GM12878 (cell line): ENCODE data around the gene LGALS9. TPM values are rescaled to one million over a fixed set of nuclear protein-coding genes. Genes with fewer than 3 reads are reported as not detected.

ENCODE experiments used
- ATAC-seq: fragments of 200-7000 bp; cut with Tn5 transposase; 3 replicates; pipeline ENCODE4 v1.9.1; 2020; ENCODE audit warnings: mild to moderate bottlenecking, moderate library complexity
- BruUV-seq: library from RNA; stranded (reverse); fragments of 400-500 nt; replicated peaks from 2 replicates; lab custom pipeline; 2021; lab: Mats Ljungman, UMichigan
- CTCF ChIA-PET: fragments of 300-600 bp; sonication (Branson Sonifier 250); formaldehyde crosslinking; extraction: SDS; loops from one replicate; lab custom pipeline; 2021; ENCODE audit warnings: inconsistent platforms; lab: Yijun Ruan, JAX
- POLR2A ChIA-PET: fragments of 350-600 bp; formaldehyde crosslinking; extraction: SDS; loops from one replicate; lab custom pipeline; 2021; ENCODE audit warnings: inconsistent platforms; lab: Charles Lee
- RAD21 ChIA-PET: fragments of 300-600 bp; sonication (Branson Sonifier 250); formaldehyde crosslinking; loops from one replicate; lab custom pipeline; 2023; ENCODE audit warnings: antibody characterized with exemption; ENCODE audit not compliant: unreplicated experiment; lab: Charles Lee
- SMC1A ChIA-PET: fragments of 300-600 bp; sonication (Branson Sonifier 250); formaldehyde crosslinking; loops from one replicate; lab custom pipeline; 2023; ENCODE audit not compliant: unreplicated experiment, uncharacterized antibody; lab: Charles Lee
- DNase-seq: peaks from one replicate; pipeline ENCODE4 v3.0.0-alpha.2; 2011; ENCODE audit warnings: low read depth, low spot score
- FAIRE-seq: peaks from 3 replicates; lab custom pipeline; 2011; peaks lifted over from hg19 to GRCh38; lab: Jason Lieb, UNC
- H2AFZ ChIP-seq: 2 replicates; pipeline ENCODE4 v1.6.0; 2011; ENCODE audit warnings: low read depth, low read length, control low read depth; ENCODE audit not compliant: control insufficient read depth
- H3K27ac ChIP-seq: 2 replicates; pipeline ENCODE4 v1.5.1; 2011; ENCODE audit warnings: control low read depth; ENCODE audit not compliant: control insufficient read depth, insufficient read depth
- H3K27me3 ChIP-seq, 2 experiments: replicated peaks in 1 of 2; 2 replicates each; pipeline versions ENCODE4 v1.6.0 to v1.6.1; 2011; ENCODE audit warnings: low read length in 1 of 2; ENCODE audit not compliant: control insufficient read depth in 2 of 2, insufficient read depth in 2 of 2
- H3K36me3 ChIP-seq, 2 experiments: 2 replicates each; pipeline ENCODE4 v1.5.1; 2011; ENCODE audit warnings: low read length in 1 of 2; ENCODE audit not compliant: control insufficient read depth in 2 of 2, insufficient read depth in 2 of 2
- H3K4me1 ChIP-seq: 2 replicates; pipeline ENCODE4 v1.6.1; 2011; ENCODE audit warnings: mild to moderate bottlenecking, low read length, moderate library complexity, mixed read lengths; ENCODE audit not compliant: control insufficient read depth, insufficient read depth
- H3K4me2 ChIP-seq: 2 replicates; pipeline ENCODE4 v1.6.0; 2011; ENCODE audit warnings: control low read depth; ENCODE audit not compliant: control insufficient read depth, insufficient read depth
- H3K4me3 ChIP-seq: fragments of 200-600 bp; sonication (generic); 2 replicates; pipeline ENCODE4 v1.5.1; 2016
- H3K79me2 ChIP-seq: 2 replicates; pipeline ENCODE4 v1.6.0; 2011; ENCODE audit warnings: low read length; ENCODE audit not compliant: control insufficient read depth, insufficient read depth
- H3K9ac ChIP-seq: 2 replicates; pipeline ENCODE4 v1.8.0; 2011; ENCODE audit warnings: low read length, control low read depth, mixed read lengths; ENCODE audit not compliant: control insufficient read depth, insufficient read depth
- H3K9me3 ChIP-seq: replicated peaks from 3 replicates; pipeline ENCODE4 v1.5.1; 2011; ENCODE audit warnings: mild to moderate bottlenecking, low read length; ENCODE audit not compliant: control insufficient read depth, insufficient read depth
- H4K20me1 ChIP-seq: 2 replicates; pipeline ENCODE4 v1.6.0; 2011; ENCODE audit not compliant: control insufficient read depth, insufficient read depth
- IKZF1 ChIP-seq: fragments of 450-650 bp; conservative IDR thresholded peaks from 2 replicates; pipeline ENCODE4 v1.6.1; 2017; ENCODE audit warnings: antibody characterized with exemption, mild to moderate bottlenecking
- MXI1 ChIP-seq: fragments of 150-350 bp; IDR thresholded peaks from 2 replicates; pipeline ENCODE4 v1.6.1; 2011; ENCODE audit warnings: low read depth, mild to moderate bottlenecking, inconsistent platforms, low read length, improper control_type of control experiment
- NR2F1 ChIP-seq: fragments of 450-650 bp; conservative IDR thresholded peaks from 2 replicates; pipeline ENCODE4 v1.6.1; 2017; ENCODE audit warnings: mild to moderate bottlenecking
- PML ChIP-seq: IDR thresholded peaks from 2 replicates; pipeline ENCODE4 v1.6.1; 2012; ENCODE audit warnings: low read length, inconsistent platforms
- RAD21 ChIP-seq: IDR thresholded peaks from 2 replicates; pipeline ENCODE4 v1.6.1; 2011; ENCODE audit warnings: mild to moderate bottlenecking, low read depth, low read length, moderate library complexity; ENCODE audit not compliant: insufficient read depth
- SMC3 ChIP-seq: IDR thresholded peaks from 2 replicates; pipeline ENCODE4 v1.6.1; 2011; ENCODE audit warnings: low read length, improper control_type of control experiment, borderline replicate concordance
- SUZ12 ChIP-seq: fragments of 200-600 bp; sonication (generic); IDR thresholded peaks from one replicate; pipeline ENCODE4 v1.6.1; 2018; ENCODE audit warnings: antibody characterized with exemption, mild to moderate bottlenecking; ENCODE audit not compliant: unreplicated experiment
- WGBS: methylation state at CpG from one replicate; pipeline ENCODE4 v1.1.6; 2016; ENCODE audit warnings: low lambda C conversion rate; ENCODE audit not compliant: insufficient replicate concordance, insufficient coverage; ENCODE audit errors: missing lambda C conversion rate; 5-methylcytosine and 5-hydroxymethylcytosine counted together
- in situ Hi-C: fragments of 300-500 bp; cut with MboI; formaldehyde crosslinking; loops from 9 replicates; pipeline ENCODE4 v1.14.3; 2018; ENCODE audit warnings: mixed read lengths
- intact Hi-C: fragments of 100-400 bp; cut with micrococcal nuclease; formaldehyde crosslinking; loops from one replicate; pipeline ENCODE4 v1.14.2; 2022; ENCODE audit not compliant: unreplicated experiment
- polyA plus RNA-seq, 11 experiments: library from polyadenylated mRNA; depleted of rRNA in 4 of 11; unstranded in 6 of 11; stranded (reverse) in 5 of 11; fragments of >200 nt; fragmentation: Nextera tagmentation in 4 of 11; fragmentation: Illumina TruSeq in 1 of 11; extraction: Ambion mirVana in 4 of 11; extraction: Trizol in 1 of 11; gene quantifications; 1 replicate in 1 of 11; 2 replicates in 10 of 11; pipeline versions ENCODE4 v1.2.1 to v1.2.3, GENCODE V29; 2011 to 2016; ENCODE audit warnings: inconsistent platforms in 2 of 11, missing spikeins in 2 of 11, low read depth in 1 of 11
- total RNA-seq, 4 experiments: library from RNA; depleted of rRNA in 3 of 4; stranded (reverse); fragments of >200 nt in 3 of 4; fragmentation: Illumina TruSeq in 1 of 4; extraction: Trizol in 1 of 4; gene quantifications; 2 replicates each; pipeline versions ENCODE4 v1.2.1 to v1.2.3, GENCODE V29; 2013 to 2021
- TF ChIP-seq, protein P1 (sequence below): IDR thresholded peaks from 2 replicates; pipeline ENCODE4 v1.6.1; 2012; ENCODE audit warnings: improper control_type of control experiment, low read depth, low read length; ENCODE audit not compliant: insufficient replicate concordance
- TF ChIP-seq, protein P2 (sequence below): IDR thresholded peaks from 2 replicates; pipeline ENCODE4 v1.6.1; 2012; ENCODE audit warnings: low read depth, low read length, improper control_type of control experiment
- TF ChIP-seq, protein P3 (sequence below), 3 experiments: IDR thresholded peaks in 2 of 3; conservative IDR thresholded peaks in 1 of 3; 2 replicates each; pipeline ENCODE4 v1.5.1; 2011; ENCODE audit warnings: low read depth in 3 of 3, low read length in 3 of 3, mild to moderate bottlenecking in 3 of 3, control low read depth in 2 of 3, moderate library complexity in 2 of 3, inconsistent platforms in 1 of 3, mixed read lengths in 1 of 3; ENCODE audit not compliant: control insufficient read depth in 2 of 3, insufficient read depth in 1 of 3; ENCODE audit errors: extremely low read depth in 1 of 3

LGALS9 gene
- total and polyA plus RNA-seq, 10 of the 15 experiments (the other 5 are each of a cell fraction or from before 2014, with no cell fraction given): 22.5 to 294 (median 155) TPM

DNA sequence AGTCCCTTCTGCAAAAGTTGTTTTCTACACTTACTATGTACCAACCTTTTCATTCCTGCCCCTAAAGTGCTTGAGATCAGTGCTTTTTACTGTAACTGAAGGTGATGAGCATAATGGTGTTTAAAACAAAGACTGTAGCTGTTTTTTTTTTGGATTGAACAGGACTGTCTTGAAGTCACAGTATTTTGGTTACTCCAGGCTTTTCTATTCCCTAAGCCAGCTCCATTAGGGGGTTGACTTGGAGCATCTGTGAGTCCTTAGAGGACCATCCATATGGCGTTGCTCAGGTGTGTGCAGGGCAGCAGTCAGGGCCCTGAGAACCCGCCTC lies 29.0 kb upstream of the LGALS9 start (continued):
- TF ChIP-seq, protein P1, sequence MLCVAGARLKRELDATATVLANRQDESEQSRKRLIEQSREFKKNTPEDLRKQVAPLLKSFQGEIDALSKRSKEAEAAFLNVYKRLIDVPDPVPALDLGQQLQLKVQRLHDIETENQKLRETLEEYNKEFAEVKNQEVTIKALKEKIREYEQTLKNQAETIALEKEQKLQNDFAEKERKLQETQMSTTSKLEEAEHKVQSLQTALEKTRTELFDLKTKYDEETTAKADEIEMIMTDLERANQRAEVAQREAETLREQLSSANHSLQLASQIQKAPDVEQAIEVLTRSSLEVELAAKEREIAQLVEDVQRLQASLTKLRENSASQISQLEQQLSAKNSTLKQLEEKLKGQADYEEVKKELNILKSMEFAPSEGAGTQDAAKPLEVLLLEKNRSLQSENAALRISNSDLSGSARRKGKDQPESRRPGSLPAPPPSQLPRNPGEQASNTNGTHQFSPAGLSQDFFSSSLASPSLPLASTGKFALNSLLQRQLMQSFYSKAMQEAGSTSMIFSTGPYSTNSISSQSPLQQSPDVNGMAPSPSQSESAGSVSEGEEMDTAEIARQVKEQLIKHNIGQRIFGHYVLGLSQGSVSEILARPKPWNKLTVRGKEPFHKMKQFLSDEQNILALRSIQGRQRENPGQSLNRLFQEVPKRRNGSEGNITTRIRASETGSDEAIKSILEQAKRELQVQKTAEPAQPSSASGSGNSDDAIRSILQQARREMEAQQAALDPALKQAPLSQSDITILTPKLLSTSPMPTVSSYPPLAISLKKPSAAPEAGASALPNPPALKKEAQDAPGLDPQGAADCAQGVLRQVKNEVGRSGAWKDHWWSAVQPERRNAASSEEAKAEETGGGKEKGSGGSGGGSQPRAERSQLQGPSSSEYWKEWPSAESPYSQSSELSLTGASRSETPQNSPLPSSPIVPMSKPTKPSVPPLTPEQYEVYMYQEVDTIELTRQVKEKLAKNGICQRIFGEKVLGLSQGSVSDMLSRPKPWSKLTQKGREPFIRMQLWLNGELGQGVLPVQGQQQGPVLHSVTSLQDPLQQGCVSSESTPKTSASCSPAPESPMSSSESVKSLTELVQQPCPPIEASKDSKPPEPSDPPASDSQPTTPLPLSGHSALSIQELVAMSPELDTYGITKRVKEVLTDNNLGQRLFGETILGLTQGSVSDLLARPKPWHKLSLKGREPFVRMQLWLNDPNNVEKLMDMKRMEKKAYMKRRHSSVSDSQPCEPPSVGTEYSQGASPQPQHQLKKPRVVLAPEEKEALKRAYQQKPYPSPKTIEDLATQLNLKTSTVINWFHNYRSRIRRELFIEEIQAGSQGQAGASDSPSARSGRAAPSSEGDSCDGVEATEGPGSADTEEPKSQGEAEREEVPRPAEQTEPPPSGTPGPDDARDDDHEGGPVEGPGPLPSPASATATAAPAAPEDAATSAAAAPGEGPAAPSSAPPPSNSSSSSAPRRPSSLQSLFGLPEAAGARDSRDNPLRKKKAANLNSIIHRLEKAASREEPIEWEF: no peak
- no peak for TF ChIP-seq MXI1
- TF ChIP-seq, all 136 proteins: peak for 0

DNA sequence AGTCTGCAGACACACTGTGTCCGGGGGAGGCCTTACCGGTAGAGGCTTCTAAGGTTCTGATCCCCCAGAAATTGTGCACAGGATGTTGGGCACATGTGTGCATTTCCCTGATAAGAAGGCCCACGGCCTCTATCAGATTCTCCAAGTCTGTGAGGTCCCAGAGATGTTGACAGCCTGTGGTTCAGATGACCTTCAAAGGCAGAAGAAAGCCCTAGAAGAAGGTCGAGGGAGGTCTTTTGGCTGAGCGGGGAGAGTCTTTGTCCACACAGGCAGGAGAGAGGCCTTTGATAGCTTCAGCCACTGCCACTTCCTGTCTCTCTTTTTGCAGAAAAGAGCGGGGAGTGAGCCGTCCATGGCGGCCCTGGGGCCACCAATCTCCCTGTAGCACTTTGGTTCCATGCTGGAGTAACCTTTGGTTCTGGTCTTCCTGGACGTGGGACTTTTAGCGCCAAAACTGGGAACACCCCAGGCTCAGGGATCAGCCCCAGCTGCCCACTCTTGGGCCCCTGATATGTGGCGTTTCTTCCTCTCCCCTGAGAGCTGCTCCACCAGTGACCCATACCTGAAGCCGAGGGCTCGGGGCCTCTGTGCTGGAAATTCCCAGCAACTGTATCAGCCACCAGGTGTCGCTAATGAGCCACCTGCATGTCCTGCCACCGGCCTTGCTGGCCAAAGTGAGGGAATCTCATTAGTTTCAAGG lies 28.1 kb upstream of the LGALS9 start:
- in situ Hi-C loops: loop anchor here (10.0 kb wide), 2 partner anchors 52 to 58 kb away; no protein-coding TSS in a partner anchor
- H3K36me3 ChIP-seq: peaks cover 9 to 36% of the 10 kb centered on the region in 2 experiments; a peak in 3 of 4 replicates
- no peak overlapping the region for H3K4me3 ChIP-seq
- DNase-seq (no peak), FAIRE-seq (peak; percentile 89), ATAC-seq (peak; percentile 78)
- no peaks in the 10 kb centered on the region for H4K20me1 ChIP-seq
- no peak overlapping the region for H3K27ac ChIP-seq
- ChIA-PET CTCF (interaction anchor here (0.5 to 9.1 kb wide), 33 partner anchors 9 to 364 kb away, joined by 3 to 134 read pairs (median 7); partner anchors contain the start of gene LGALS9), SMC1A (interaction anchor here (0.8 to 4.7 kb wide), 12 partner anchors 11 to 250 kb away, joined by 3 to 76 read pairs (median 6); partner anchors contain the start of gene KSR1), RAD21 (interaction anchor here (0.9 to 5.0 kb wide), 10 partner anchors 18 to 366 kb away, joined by 3 to 51 read pairs (median 4); no protein-coding TSS in a partner anchor), POLR2A (no interaction called here)
- WGBS: 34% methylated on average over 15 of the region's 15 CpGs
- H3K9me3 ChIP-seq: no peaks in the 10 kb centered on the region
- 0 out of 2 replicates have a peak overlapping the region, but pooled peaks have one; percentile 19 for H2AFZ ChIP-seq
- H3K9ac ChIP-seq: no peak overlapping the region
- no peaks in the 10 kb centered on the region for H3K79me2 ChIP-seq
- intact Hi-C loops: loop anchor here (2.0 to 5.0 kb wide), 2 partner anchors 48 to 306 kb away; no protein-coding TSS in a partner anchor
- H3K4me2 ChIP-seq: no peak overlapping the region
- H3K27me3 ChIP-seq: no peaks in the 10 kb centered on the region
- H3K4me1 ChIP-seq: peaks cover 5% of the 10 kb centered on the region; the same call in 1 of the 2 replicates
- no TSS peak for BruUV-seq
- no peak for TF ChIP-seq SUZ12
- TF ChIP-seq NR2F1: peak; percentile 82
- TF ChIP-seq, protein P2, sequence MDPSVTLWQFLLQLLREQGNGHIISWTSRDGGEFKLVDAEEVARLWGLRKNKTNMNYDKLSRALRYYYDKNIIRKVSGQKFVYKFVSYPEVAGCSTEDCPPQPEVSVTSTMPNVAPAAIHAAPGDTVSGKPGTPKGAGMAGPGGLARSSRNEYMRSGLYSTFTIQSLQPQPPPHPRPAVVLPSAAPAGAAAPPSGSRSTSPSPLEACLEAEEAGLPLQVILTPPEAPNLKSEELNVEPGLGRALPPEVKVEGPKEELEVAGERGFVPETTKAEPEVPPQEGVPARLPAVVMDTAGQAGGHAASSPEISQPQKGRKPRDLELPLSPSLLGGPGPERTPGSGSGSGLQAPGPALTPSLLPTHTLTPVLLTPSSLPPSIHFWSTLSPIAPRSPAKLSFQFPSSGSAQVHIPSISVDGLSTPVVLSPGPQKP: 0 out of 2 replicates have a peak, but pooled peaks have one; percentile 16
- TF ChIP-seq RAD21: peak; percentile 83
- peak; percentile 83 for TF ChIP-seq SMC3
- TF ChIP-seq, protein P3, sequence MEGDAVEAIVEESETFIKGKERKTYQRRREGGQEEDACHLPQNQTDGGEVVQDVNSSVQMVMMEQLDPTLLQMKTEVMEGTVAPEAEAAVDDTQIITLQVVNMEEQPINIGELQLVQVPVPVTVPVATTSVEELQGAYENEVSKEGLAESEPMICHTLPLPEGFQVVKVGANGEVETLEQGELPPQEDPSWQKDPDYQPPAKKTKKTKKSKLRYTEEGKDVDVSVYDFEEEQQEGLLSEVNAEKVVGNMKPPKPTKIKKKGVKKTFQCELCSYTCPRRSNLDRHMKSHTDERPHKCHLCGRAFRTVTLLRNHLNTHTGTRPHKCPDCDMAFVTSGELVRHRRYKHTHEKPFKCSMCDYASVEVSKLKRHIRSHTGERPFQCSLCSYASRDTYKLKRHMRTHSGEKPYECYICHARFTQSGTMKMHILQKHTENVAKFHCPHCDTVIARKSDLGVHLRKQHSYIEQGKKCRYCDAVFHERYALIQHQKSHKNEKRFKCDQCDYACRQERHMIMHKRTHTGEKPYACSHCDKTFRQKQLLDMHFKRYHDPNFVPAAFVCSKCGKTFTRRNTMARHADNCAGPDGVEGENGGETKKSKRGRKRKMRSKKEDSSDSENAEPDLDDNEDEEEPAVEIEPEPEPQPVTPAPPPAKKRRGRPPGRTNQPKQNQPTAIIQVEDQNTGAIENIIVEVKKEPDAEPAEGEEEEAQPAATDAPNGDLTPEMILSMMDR (IDR thresholded peaks at IDR 0.05 in 2 of 3, conservative IDR thresholded peaks at IDR 0.05 in 1 of 3; ENCODE audit: control insufficient read depth in 2 of 3, extremely low read depth in 1 of 3, insufficient read depth in 1 of 3, low read depth in 3 of 3, low read length in 3 of 3): peak; percentile 91 to 98 (median 94)
- 0 out of 2 replicates have a peak, but pooled peaks have one; percentile 24 for TF ChIP-seq IKZF1
- TF ChIP-seq PML: no peak
